HepG2 (cell line): ENCODE measurements around the gene HLCS. TPM values are rescaled to one million over a fixed set of nuclear protein-coding genes. Genes with fewer than 3 reads are reported as not detected.

Experiments
- ATAC-seq: fragments of 200-7000 bp; cut with Tn5 transposase; 3 replicates; pipeline ENCODE4 v1.9.1; 2020; ENCODE audit warnings: mild to moderate bottlenecking, moderate library complexity
- BruUV-seq: library from RNA; stranded (reverse); fragments of 400-500 nt; replicated peaks from 2 replicates; lab custom pipeline; 2021; lab: Mats Ljungman, UMichigan
- CTCF ChIA-PET: fragments of 300-600 bp; formaldehyde crosslinking; extraction: SDS; loops from one replicate; lab custom pipeline; 2021; ENCODE audit warnings: low total read pairs, inconsistent platforms, low intra/inter-chr PET ratio; lab: Yijun Ruan, JAX
- POLR2A ChIA-PET: fragments of 350-600 bp; sonication (Branson Sonifier 250); formaldehyde crosslinking; loops from one replicate; lab custom pipeline; 2020; ENCODE audit warnings: antibody characterized with exemption, inconsistent platforms; lab: Yijun Ruan, JAX
- DNase-seq: peaks from one replicate; pipeline ENCODE4 v3.0.0-alpha.2; 2015; ENCODE audit warnings: low spot score
- FAIRE-seq: peaks from 3 replicates; lab custom pipeline; 2011; peaks lifted over from hg19 to GRCh38; lab: Jason Lieb, UNC
- H2AFZ ChIP-seq: one replicate; pipeline ENCODE4 v1.6.1; 2011; ENCODE audit warnings: low read length, inconsistent platforms
- H3K27ac ChIP-seq: fragments of 300-600 bp; 3 replicates; pipeline ENCODE4 v1.8.0; 2011; ENCODE audit warnings: mixed run types, mild to moderate bottlenecking, mixed read lengths, low read length, inconsistent platforms; ENCODE audit not compliant: insufficient read depth; ENCODE audit errors: extremely low read length
- H3K27me3 ChIP-seq, 2 experiments: fragments of 200-600 bp in 1 of 2; 2 replicates in 1 of 2; 3 replicates in 1 of 2; pipeline versions ENCODE4 v1.6.0 to v1.8.0; 2011; ENCODE audit warnings: low read length in 2 of 2, mild to moderate bottlenecking in 2 of 2, moderate library complexity in 2 of 2, inconsistent platforms in 1 of 2; ENCODE audit not compliant: insufficient read depth in 2 of 2, control insufficient read depth in 1 of 2
- H3K36me3 ChIP-seq, 2 experiments: fragments of 200-600 bp in 1 of 2; replicated peaks in 1 of 2; 2 replicates in 1 of 2; 3 replicates in 1 of 2; pipeline versions ENCODE4 v1.5.1 to v1.8.0; 2011; ENCODE audit warnings: low read length in 2 of 2, inconsistent platforms in 1 of 2; ENCODE audit not compliant: insufficient read depth in 2 of 2, control insufficient read depth in 1 of 2
- H3K4me1 ChIP-seq: 2 replicates; pipeline ENCODE4 v1.5.1; 2012; ENCODE audit warnings: low read length, inconsistent platforms; ENCODE audit not compliant: insufficient read depth
- H3K4me2 ChIP-seq: 2 replicates; pipeline ENCODE4 v1.6.0; 2011; ENCODE audit warnings: low read depth, low read length, inconsistent platforms
- H3K4me3 ChIP-seq, 3 experiments: fragments of 200-600 bp in 1 of 3; sonication (generic), shearing (Covaris generic) in 1 of 3; replicated peaks in 1 of 3; 2 replicates each; pipeline ENCODE4 v1.5.1; 2011 to 2016; ENCODE audit warnings: low read length in 3 of 3, inconsistent platforms in 2 of 3, low read depth in 2 of 3, mild to moderate bottlenecking in 2 of 3, control low read depth in 1 of 3, mixed read lengths in 1 of 3; ENCODE audit not compliant: insufficient read depth in 1 of 3
- H3K79me2 ChIP-seq: one replicate; pipeline ENCODE4 v1.6.1; 2011; ENCODE audit warnings: low read length, inconsistent platforms; ENCODE audit not compliant: insufficient read depth
- H3K9ac ChIP-seq: 2 replicates; pipeline ENCODE4 v1.6.0; 2011; ENCODE audit warnings: mild to moderate bottlenecking, low read depth, low read length, inconsistent platforms; ENCODE audit not compliant: insufficient read depth
- H3K9me3 ChIP-seq: 2 replicates; pipeline ENCODE4 v1.5.1; 2012; ENCODE audit warnings: mild to moderate bottlenecking, low read length
- H4K20me1 ChIP-seq: 2 replicates; pipeline ENCODE4 v1.6.0; 2011; ENCODE audit warnings: inconsistent platforms, mild to moderate bottlenecking, low read length, moderate library complexity; ENCODE audit not compliant: insufficient read depth
- FOXA1 ChIP-seq, 2 experiments: fragments of 450-650 bp in 1 of 2; sonication (generic) in 1 of 2; formaldehyde crosslinking in 1 of 2; IDR thresholded peaks; 2 replicates each; pipeline versions ENCODE4 v1.4.0 to v1.6.1; 2016 to 2020; ENCODE audit warnings: missing genetic modification reagents in 1 of 2
- NFE2 ChIP-seq: sonication (generic); formaldehyde crosslinking; IDR thresholded peaks from 2 replicates; pipeline ENCODE4 v1.4.0; 2020; ENCODE audit warnings: missing genetic modification reagents
- SMAD9 ChIP-seq: sonication (generic); formaldehyde crosslinking; IDR thresholded peaks from 2 replicates; pipeline ENCODE4 v1.5.1; 2020; ENCODE audit warnings: mild to moderate bottlenecking, missing genetic modification reagents
- SMARCC2 ChIP-seq: fragments of 450-650 bp; IDR thresholded peaks from 2 replicates; pipeline ENCODE4 v1.6.1; 2017; ENCODE audit warnings: antibody characterized with exemption, mild to moderate bottlenecking
- TRIM24 ChIP-seq: sonication (generic); formaldehyde crosslinking; IDR thresholded peaks from 2 replicates; pipeline ENCODE4 v1.8.0; 2022; ENCODE audit warnings: mild to moderate bottlenecking, missing genetic modification reagents
- ZC3H4 ChIP-seq: sonication (generic); formaldehyde crosslinking; IDR thresholded peaks from 2 replicates; pipeline ENCODE4 v1.4.0; 2020; ENCODE audit warnings: missing genetic modification reagents, borderline replicate concordance
- ZNF709 ChIP-seq: sonication (generic); formaldehyde crosslinking; IDR thresholded peaks from 2 replicates; pipeline ENCODE4 v1.5.0; 2020; ENCODE audit warnings: mild to moderate bottlenecking, missing genetic modification reagents
- ZNF816 ChIP-seq: sonication (generic); formaldehyde crosslinking; IDR thresholded peaks from 2 replicates; pipeline ENCODE4 v1.8.0; 2022; ENCODE audit warnings: missing genetic modification reagents, mild to moderate bottlenecking, borderline replicate concordance
- WGBS: methylation state at CpG from one replicate; pipeline ENCODE4 v1.1.6; 2017; ENCODE audit warnings: low lambda C conversion rate; 5-methylcytosine and 5-hydroxymethylcytosine counted together
- in situ Hi-C: cut with HindIII; loops from 2 replicates; pipeline ENCODE4 v1.10.0; 2017; ENCODE audit warnings: low pct_unique_long_range_greater_than_20kb; ENCODE audit not compliant: extremely low pct_ligation_motif_present
- intact Hi-C: fragments of 100-400 bp; cut with micrococcal nuclease; formaldehyde crosslinking; loops from one replicate; pipeline ENCODE4 v1.10.0; 2022; ENCODE audit not compliant: unreplicated experiment
- polyA plus RNA-seq, 8 experiments: library from polyadenylated mRNA; depleted of rRNA in 3 of 8; stranded (reverse) in 7 of 8; unstranded in 1 of 8; fragments of >200 nt; fragmentation: Illumina TruSeq in 4 of 8; extraction: Trizol in 4 of 8; gene quantifications; 2 replicates each; pipeline versions ENCODE4 v1.2.1 to v1.2.3, GENCODE V29; 2011 to 2016; ENCODE audit warnings: low read depth in 4 of 8, missing spikeins in 1 of 8, mixed read lengths in 1 of 8; ENCODE audit not compliant: insufficient read depth in 1 of 8
- total RNA-seq, 5 experiments: library from RNA; depleted of rRNA; stranded (reverse); fragments of >200 nt; fragmentation: Illumina TruSeq; extraction: Trizol; gene quantifications; 2 replicates each; pipeline ENCODE4 v1.2.3, GENCODE V29; 2016; ENCODE audit warnings: low read depth in 1 of 5
- TF ChIP-seq, protein P1 (sequence below): sonication (generic); formaldehyde crosslinking; IDR thresholded peaks from 2 replicates; pipeline ENCODE4 v1.5.1; 2020; ENCODE audit warnings: mild to moderate bottlenecking, missing genetic modification reagents, moderate library complexity
- TF ChIP-seq, protein P2 (sequence below): sonication (generic); formaldehyde crosslinking; IDR thresholded peaks from 2 replicates; pipeline ENCODE4 v1.5.0; 2020; ENCODE audit warnings: mild to moderate bottlenecking, low read depth, missing genetic modification reagents, borderline replicate concordance

HLCS gene
- total and polyA plus RNA-seq, 2 of the 13 experiments (the other 11 are each of a cell fraction or from before 2014, with no cell fraction given): 7.9 to 12.3 TPM

DNA sequence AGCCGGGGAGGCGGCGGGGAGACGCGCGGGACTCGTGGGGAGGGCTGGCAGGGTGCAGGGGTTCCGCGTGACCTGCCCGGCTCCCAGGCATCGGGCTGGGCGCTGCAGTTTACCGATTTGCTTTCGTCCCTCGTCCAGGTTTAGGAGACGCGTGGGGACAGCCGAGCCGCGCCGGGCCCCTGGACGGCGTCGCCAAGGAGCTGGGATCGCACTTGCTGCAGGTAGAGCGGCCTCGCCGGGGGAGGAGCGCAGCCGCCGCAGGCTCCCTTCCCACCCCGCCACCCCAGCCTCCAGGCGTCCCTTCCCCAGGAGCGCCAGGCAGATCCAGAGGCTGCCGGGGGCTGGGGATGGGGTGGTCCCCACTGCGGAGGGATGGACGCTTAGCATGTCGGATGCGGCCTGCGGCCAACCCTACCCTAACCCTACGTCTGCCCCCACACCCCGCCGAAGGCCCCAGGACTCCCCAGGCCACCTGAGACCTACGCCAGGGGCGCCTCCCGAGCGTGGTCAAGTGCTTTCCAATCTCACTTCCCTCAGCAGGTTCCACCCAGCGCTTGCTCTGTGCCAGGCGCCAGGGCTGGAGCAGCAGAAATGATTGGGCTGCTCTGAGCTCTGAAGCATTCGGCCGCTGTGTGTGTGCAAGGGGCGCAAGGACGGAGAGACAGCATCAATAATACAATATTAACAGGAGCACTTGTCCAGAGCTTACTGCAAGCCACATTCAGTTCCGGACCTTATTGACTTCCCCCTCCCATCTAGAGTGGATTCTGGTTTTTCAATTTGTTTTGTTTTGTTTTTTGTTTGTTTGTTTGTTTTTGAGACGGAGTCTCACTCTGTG, 257.2 kb downstream of the HLCS start (continued):
- TF ChIP-seq TRIM24: no peak
- no peak for TF ChIP-seq NFE2 (CRISPR knock-in tag)
- TF ChIP-seq, protein P1, sequence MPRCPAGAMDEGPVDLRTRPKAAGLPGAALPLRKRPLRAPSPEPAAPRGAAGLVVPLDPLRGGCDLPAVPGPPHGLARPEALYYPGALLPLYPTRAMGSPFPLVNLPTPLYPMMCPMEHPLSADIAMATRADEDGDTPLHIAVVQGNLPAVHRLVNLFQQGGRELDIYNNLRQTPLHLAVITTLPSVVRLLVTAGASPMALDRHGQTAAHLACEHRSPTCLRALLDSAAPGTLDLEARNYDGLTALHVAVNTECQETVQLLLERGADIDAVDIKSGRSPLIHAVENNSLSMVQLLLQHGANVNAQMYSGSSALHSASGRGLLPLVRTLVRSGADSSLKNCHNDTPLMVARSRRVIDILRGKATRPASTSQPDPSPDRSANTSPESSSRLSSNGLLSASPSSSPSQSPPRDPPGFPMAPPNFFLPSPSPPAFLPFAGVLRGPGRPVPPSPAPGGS: no peak
- TF ChIP-seq ZNF709 (CRISPR knock-in tag): no peak
- no peak for TF ChIP-seq ZNF816
- TF ChIP-seq, protein P2, sequence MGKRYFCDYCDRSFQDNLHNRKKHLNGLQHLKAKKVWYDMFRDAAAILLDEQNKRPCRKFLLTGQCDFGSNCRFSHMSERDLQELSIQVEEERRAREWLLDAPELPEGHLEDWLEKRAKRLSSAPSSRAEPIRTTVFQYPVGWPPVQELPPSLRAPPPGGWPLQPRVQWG (CRISPR knock-in tag): no peak
- TF ChIP-seq SMAD9 (CRISPR knock-in tag): no peak

- POLR2A ChIA-PET: no interaction called here
- 69% methylated on average over 38 of the region's 44 CpGs for WGBS
- CTCF ChIA-PET: no interaction called here
- Histone ChIP-seq H3K9me3 (no peaks in the 10 kb centered on the region), H3K4me2 (no peak overlapping the region), H4K20me1 (no peaks in the 10 kb centered on the region), H3K79me2 (no peaks in the 10 kb centered on the region), H3K36me3 (no peaks in the 10 kb centered on the region), H3K9ac (no peak overlapping the region), H3K27me3 (peaks cover 0 to 17% of the 10 kb centered on the region in 2 experiments; a peak in 3 of 5 replicates), H2AFZ (no peak overlapping the region), H3K4me1 (no peaks in the 10 kb centered on the region), H3K4me3 (no peak overlapping the region), H3K27ac (no peak overlapping the region)
- TF ChIP-seq SMARCC2 (no peak), FOXA1 (IDR thresholded peaks at IDR 0.05) (no peak), FOXA1 (CRISPR knock-in tag; IDR thresholded peaks at IDR 0.05) (no peak), ZC3H4 (no peak)
- no TSS peak for BruUV-seq
- in situ Hi-C loops: no loop called here
- FAIRE-seq (no peak), ATAC-seq (no peak), DNase-seq (no peak)
- intact Hi-C loops: no loop called here
Observed at GRCh38 chr21:36708286-36709029, 258.0 kb downstream of the HLCS start.
